GM21825 (cell line): Measurements from ENCODE around the gene CLDN11.

Experiments
- ATAC-seq: cut with Tn5 transposase; IDR thresholded peaks from one replicate; pipeline ENCODE4 v1.9.1; 2021; ENCODE audit warnings: mild to moderate bottlenecking, moderate library complexity; ENCODE audit not compliant: unreplicated experiment

The CLDN11 gene

GRCh38 chr3:170418422-170419398, at the start of gene CLDN11:
Gene CLDN11, plus strand, starts transcription at chr3:170418868. Its CDS starts 199 bp downstream, at chr3:170419067.
- ATAC-seq, result no peak

- ATAC-seq, result no peak
Measured at GRCh38 chr3:170368921-170369320, 49.7 kb upstream of the CLDN11 start.

- no peak for ATAC-seq
Measured at GRCh38 chr3:170372190-170372879, 46.3 kb upstream of the CLDN11 start.

- ATAC-seq, result no peak
Measured at GRCh38 chr3:170383567-170383966, 35.1 kb upstream of the CLDN11 start.

- ATAC-seq, result no peak
Measured at GRCh38 chr3:170386468-170386867, 32.2 kb upstream of the CLDN11 start.

GRCh38 chr3:170387950-170388349, 30.7 kb upstream of the CLDN11 start:
- ATAC-seq, result no peak

- no peak for ATAC-seq
Measured at GRCh38 chr3:170391108-170391507, 27.6 kb upstream of the CLDN11 start.

GRCh38 chr3:170397685-170398084, 21.0 kb upstream of the CLDN11 start:
- ATAC-seq, result no peak

- ATAC-seq, result no peak
Measured at GRCh38 chr3:170405101-170405500, 13.6 kb upstream of the CLDN11 start.

GRCh38 chr3:170410428-170411029, 8.1 kb upstream of the CLDN11 start:
- no peak for ATAC-seq

GRCh38 chr3:170413291-170413690, 5.4 kb upstream of the CLDN11 start:
- ATAC-seq, result no peak

GRCh38 chr3:170414202-170414663, 4.4 kb upstream of the CLDN11 start:
- ATAC-seq, result no peak

GRCh38 chr3:170417090-170417489, 1.6 kb upstream of the CLDN11 start:
- ATAC-seq, result no peak

GRCh38 chr3:170419557-170420087, 954 bp downstream of the CLDN11 start:
- ATAC-seq, result no peak

- no peak for ATAC-seq
Measured at GRCh38 chr3:170420307-170420821, 1.7 kb downstream of the CLDN11 start.

- ATAC-seq, result no peak
Measured at GRCh38 chr3:170421111-170421641, 2.5 kb downstream of the CLDN11 start.

GRCh38 chr3:170421758-170422157, 3.1 kb downstream of the CLDN11 start:
- no peak for ATAC-seq

GRCh38 chr3:170423001-170423615, 4.4 kb downstream of the CLDN11 start:
- ATAC-seq, result no peak

- ATAC-seq, result no peak
Measured at GRCh38 chr3:170424879-170425278, 6.2 kb downstream of the CLDN11 start.
